ENCODE measurements around the gene FIGLA. TPM values are rescaled to one million over a fixed set of nuclear protein-coding genes. Genes with fewer than 3 reads are reported as not detected.

The FIGLA gene, protein sequence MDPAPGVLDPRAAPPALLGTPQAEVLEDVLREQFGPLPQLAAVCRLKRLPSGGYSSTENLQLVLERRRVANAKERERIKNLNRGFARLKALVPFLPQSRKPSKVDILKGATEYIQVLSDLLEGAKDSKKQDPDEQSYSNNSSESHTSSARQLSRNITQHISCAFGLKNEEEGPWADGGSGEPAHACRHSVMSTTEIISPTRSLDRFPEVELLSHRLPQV
- total RNA-seq, result not detected

DNA sequence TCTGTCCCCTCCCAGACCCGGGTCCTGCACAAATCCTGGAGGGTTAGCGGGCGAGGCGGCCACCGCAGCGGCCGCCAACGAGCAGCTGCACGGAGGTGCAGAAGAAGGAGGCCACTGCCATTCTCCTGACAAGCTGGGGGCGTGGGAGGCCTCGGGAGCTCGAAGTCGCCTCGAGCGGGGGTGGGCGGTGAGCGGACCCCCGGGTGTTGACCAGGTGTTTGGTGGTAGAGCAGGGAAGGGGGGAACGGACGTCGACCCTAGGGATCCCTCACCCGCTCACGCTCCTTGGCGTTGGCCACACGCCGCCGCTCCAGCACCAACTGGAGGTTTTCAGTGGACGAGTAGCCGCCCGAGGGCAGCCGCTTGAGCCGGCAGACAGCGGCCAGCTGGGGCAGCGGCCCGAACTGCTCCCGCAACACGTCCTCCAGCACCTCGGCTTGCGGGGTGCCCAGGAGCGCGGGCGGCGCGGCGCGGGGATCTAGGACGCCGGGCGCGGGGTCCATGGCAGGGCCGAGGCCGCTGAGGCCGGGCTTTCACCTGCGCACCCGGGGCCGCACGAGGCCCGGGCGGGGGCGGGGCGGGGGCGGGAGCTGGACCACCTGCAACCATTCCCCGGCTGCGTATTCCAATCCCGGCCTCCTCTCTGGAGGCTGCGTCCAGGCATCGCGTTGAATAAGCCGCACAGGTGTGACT is at the start of gene FIGLA:
FIGLA (minus strand) TSS at position 508 of the 693 bp plus-strand sequence; CDS start at position 503, 5 bp downstream.
- intact Hi-C loops (cut with DNase I; ENCODE audit: low total_unique reads), result no loop called here
- no peak for TF ChIP-seq POLR2A (IDR thresholded peaks at IDR 0.05)
- TF ChIP-seq, protein P1, sequence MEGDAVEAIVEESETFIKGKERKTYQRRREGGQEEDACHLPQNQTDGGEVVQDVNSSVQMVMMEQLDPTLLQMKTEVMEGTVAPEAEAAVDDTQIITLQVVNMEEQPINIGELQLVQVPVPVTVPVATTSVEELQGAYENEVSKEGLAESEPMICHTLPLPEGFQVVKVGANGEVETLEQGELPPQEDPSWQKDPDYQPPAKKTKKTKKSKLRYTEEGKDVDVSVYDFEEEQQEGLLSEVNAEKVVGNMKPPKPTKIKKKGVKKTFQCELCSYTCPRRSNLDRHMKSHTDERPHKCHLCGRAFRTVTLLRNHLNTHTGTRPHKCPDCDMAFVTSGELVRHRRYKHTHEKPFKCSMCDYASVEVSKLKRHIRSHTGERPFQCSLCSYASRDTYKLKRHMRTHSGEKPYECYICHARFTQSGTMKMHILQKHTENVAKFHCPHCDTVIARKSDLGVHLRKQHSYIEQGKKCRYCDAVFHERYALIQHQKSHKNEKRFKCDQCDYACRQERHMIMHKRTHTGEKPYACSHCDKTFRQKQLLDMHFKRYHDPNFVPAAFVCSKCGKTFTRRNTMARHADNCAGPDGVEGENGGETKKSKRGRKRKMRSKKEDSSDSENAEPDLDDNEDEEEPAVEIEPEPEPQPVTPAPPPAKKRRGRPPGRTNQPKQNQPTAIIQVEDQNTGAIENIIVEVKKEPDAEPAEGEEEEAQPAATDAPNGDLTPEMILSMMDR (IDR thresholded peaks at IDR 0.05), result no peak
- 3 to 12% methylated on average over 26 to 36 of the region's 69 CpGs for WGBS, 2 donors
- H3K4me3 ChIP-seq (ENCODE audit: low read depth, poor library complexity, severe bottlenecking), result no peak within 1 kb of the TSS
- DNase-seq (ENCODE audit: low spot score in 2 of 2), result no peak

DNA sequence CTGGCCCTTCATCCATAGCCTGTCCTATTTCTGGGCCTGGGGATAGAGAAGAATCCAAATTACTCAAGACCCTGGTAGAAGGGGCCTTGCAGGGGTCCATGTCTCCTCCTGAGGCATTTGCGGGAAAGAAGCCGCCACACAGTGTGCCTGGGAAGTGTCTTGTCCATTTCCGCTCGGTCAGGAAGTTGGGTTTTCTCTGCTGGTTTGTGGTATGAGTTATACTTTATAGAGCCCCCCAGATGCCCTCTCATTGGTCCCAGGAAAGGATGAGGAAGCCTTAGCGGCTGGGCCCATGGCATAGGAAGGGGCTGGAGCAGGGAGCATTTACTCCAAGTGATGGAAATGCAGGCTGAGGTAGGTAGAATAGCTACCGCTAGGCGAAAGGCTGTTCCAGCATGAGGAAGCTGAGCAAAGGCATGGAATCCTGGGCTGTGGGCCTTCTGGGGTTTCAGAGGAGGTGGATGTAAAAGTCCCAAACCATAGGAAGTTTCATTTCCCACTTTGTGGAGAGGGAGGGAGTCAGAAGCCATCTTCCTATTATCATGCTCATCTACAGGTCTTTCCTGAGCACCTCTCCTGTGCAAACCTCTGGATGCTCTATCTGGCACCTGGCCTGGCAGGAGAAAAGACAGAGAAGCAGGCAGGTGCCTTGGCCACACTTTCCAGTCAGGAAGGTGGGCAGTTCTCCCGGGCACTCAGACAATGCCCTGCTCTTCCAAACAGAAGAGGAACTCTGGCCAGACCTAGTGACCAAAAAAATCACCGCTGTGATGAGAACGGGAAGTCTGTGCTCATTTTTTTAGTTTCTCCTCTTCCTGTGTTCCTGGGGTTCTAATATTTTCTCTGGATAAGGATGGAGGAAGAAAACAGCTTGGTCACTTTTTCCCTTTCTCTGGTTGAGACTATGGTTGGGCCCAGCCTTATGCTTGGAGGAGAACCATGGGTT is 47.8 kb upstream of the FIGLA start:
- peak in 1 of 2 donors; percentile 9 for DNase-seq (ENCODE audit: low spot score in 2 of 2)
- H3K4me3 ChIP-seq (ENCODE audit: low read depth, poor library complexity, severe bottlenecking), result no peak overlapping the region
- 77 to 84% methylated on average over 10 of the region's 10 CpGs for WGBS, 2 donors
- intact Hi-C loops (cut with DNase I; ENCODE audit: low total_unique reads), result no loop called here
- TF ChIP-seq POLR2A (IDR thresholded peaks at IDR 0.05), result no peak
- TF ChIP-seq, protein P1 (IDR thresholded peaks at IDR 0.05), result no peak

DNA sequence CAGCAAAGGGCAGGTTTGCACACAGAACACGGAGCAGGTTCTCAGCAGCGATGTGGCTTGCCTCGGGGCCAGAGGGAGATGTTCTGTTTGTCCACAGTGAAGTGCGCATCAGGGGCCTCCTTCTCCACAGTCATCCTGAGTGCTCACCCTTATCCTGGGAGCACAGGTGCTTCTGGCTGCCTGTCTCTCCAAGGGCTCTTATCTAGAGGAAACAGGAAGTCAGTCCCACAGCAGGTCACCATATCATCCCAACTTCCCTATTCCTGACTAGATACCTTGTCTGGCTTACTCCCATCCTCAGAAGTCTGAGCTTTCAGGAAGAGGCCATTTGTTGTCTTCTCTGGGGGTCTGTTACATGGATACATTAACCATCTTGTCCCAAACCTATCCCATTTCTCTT is 45.2 kb upstream of the FIGLA start, which contains the start of gene CD207:
CD207 (minus strand) TSS at position 174 of the 400 bp plus-strand sequence; CDS start at position 134, 40 bp downstream.
- WGBS, 2 donors, result 84 to 86% methylated on average over 4 of the region's 4 CpGs
- TF ChIP-seq POLR2A (IDR thresholded peaks at IDR 0.05), result no peak
- TF ChIP-seq, protein P1 (IDR thresholded peaks at IDR 0.05), result no peak
- intact Hi-C loops (cut with DNase I; ENCODE audit: low total_unique reads), result no loop called here
- H3K4me3 ChIP-seq (ENCODE audit: low read depth, poor library complexity, severe bottlenecking), result no peak within 1 kb of the TSS
- no peak for DNase-seq (ENCODE audit: low spot score in 2 of 2)

DNA sequence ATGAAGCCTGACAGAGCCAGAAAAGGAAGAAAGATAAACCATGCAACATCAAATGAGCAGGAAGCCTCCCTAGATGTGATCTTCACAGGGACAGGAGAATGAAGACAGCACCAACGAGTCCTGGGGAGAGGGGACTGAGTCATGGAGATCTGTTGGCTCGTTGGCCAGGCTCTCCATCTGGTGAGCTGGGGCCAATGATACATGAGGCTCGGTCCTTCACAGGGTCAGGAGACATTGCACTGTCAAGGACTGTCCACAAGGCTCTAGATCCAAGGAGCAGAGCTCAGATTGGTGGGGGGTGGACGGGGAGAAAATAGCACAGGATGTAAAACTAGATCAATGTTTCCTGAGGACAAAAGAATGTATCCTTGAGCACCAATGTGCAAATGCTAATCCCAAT is 44.4 kb upstream of the FIGLA start:
- intact Hi-C loops (cut with DNase I; ENCODE audit: low total_unique reads), result no loop called here
- H3K4me3 ChIP-seq (ENCODE audit: low read depth, poor library complexity, severe bottlenecking), result no peak overlapping the region
- TF ChIP-seq, protein P1 (IDR thresholded peaks at IDR 0.05), result no peak
- no peak for DNase-seq (ENCODE audit: low spot score in 2 of 2)
- WGBS, 2 donors, result 73 to 76% methylated on average over 4 of the region's 4 CpGs

DNA sequence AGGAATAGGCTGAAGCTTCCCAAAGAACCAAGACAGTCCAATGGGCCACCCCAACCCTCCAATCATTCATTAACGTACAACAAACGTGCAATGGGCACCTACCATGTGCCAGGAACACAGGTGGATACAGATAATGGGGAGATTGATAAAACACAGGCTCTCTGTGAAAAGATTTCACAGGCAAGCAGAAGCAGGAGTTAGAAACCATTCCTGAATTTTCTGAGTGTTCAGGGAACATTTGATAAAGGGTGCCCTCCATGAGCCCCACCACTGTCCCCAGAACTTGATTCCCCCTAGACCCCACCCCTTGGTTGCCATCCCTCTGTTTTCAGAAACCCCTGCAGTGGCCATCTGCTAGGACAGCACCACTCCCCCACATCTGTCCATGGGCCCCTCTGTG is 43.7 kb upstream of the FIGLA start:
- 87 to 94% methylated on average over 2 of the region's 2 CpGs for whole genome bisulfite sequencing, 2 donors
- intact Hi-C loops (cut with DNase I; ENCODE audit: low total_unique reads), result no loop called here
- DNase-seq (ENCODE audit: low spot score in 2 of 2), result no peak
- no peak for TF ChIP-seq POLR2A (IDR thresholded peaks at IDR 0.05)
- TF ChIP-seq, protein P1 (IDR thresholded peaks at IDR 0.05), result no peak
- no peak overlapping the region for H3K4me3 ChIP-seq (ENCODE audit: low read depth, poor library complexity, severe bottlenecking)

Data from lower leg skin (tissue), 4 donors.